Suppressor macrophage treated with lipopolysaccharide for 4 hours (primary cell): ENCODE measurements around the gene MRPL49.
"Not testable (repeated sequence)": the region's sequence is repeated elsewhere in the genome, so short reads cannot be mapped to it uniquely, and the experiment has no call there.

Experiments used
- DNase-seq: peaks from one replicate; pipeline ENCODE4 v3.0.0-alpha.2; 2020

MRPL49 gene

DNA sequence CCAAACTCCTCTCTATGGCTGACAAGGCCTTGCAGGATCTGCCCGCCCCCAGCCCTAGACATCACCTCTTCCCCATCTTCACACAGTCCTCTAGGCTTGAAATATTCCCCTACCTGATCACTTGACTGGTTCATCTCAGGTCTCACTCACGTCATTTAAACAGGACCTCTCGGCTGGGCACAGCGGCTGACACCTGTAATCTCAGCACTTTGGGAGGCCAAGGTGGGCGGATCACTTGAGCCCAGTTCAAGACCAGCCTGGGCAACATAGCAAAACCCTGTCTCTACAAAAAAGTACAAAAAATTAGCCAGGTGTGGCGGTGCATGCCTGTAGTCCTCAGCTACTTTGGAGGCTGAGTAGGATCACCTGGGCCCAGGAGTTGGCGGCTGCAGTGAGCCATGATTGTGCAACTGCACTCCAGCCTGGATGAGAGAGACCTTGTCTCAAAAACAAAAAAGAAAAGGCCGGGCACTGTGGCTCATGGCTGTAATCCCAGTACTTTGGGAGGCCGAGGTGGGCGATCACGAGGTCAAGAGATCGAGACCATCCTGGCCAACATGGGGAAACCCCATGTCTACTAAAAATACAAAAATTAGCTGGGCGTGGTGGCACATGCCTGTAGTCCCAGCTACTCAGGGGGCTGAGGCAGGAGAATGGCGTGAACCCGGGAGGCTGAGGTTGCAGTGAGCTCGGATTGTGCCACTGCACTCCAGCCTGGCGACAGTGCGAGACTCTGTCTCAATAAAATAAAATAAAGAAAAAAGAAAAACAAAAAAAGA is 3.0 kb upstream of the MRPL49 start:
- DNase-seq = not testable (repeated sequence)

DNA sequence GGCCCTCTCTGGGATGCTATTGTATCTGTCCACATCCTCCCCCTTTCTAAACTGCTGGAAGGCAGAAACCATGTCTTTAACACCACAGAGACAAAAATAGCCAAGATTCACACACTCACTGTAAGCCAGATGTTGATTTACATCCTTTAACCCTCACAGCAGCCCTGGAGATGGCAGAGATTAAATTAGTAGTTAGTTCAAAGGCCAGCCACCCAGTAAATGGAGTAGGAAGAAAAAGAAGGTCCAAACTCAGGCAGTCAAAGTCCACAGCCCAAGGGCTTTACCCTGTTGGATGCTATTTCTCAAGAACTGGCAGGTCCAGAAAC is 2.5 kb upstream of the MRPL49 start:
- no peak for DNase-seq

DNA sequence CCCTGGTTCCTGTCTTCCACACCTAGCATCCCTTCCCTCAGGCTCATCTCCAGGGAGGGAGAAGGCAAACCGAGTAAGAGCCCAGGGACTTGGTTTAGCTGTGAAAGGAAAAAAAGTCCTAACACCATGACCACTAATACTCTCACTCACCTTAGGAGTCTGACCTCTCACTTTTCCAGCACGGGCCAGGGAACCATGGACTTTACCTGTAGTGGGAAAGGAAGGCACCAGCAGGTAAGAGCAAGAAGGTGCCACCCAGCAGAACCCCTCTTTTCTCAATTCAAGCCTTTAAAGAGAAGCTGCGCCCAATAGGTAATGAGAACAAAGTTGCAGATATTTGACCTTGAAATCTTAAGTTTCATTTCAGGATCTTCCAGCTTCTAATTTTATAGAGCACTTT is 1.3 kb upstream of the MRPL49 start:
- DNase-seq = no peak

DNA sequence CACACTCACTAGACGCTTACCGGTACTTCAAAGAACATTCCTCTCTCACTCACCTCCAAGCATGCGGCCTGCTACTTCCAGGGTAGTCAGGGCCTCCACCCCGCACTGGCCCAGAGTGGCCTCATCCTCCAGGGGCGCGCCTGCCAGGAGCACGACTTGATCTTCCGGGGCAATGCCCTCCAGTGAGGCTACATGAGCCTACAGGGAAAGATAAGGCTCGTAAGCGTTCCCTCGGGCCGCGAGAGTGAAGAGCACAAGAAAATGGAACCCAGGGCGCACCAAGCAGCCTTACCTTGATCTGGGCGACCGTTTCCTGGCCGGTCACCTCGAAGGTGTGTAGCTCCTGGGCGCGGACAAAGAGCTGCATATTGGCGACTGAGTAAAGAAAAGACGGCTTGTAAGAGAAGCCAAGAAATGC is 665 bp upstream of the MRPL49 start:
- DNase-seq = peak; percentile 40

DNA sequence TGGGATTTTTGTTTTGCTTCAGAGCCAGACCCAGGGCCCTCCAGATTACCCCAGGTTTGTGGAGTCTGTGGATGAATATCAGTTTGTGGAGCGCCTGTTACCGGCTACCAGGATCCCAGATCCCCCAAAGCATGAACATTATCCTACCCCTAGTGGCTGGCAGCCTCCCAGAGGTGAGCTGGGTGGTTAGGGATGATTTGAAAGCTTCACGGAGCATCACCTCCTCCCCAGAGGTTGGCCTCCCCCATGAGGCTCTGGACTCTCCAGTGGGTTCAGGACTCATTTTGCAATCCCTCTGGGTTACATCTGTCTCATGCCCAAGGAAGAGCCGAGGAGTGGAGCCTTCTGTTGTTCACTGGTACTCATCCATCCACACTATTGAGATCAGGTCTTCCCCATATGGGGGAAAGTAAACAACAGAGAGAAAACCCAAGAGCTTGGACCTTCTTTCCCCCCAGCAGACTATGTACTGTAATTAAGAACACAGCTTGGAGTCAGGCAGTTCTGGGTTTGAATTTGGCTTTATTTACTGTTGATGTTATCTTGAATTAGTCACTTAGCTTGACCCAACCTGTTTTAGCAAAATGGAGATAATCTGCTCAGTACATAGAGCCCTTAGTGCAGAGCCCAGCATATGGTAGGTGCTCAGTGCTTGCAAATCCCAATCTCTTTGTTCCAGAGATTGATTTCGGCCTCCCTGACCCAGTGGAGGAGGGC is 2.5 kb downstream of the MRPL49 start:
- DNase-seq = no peak

DNA sequence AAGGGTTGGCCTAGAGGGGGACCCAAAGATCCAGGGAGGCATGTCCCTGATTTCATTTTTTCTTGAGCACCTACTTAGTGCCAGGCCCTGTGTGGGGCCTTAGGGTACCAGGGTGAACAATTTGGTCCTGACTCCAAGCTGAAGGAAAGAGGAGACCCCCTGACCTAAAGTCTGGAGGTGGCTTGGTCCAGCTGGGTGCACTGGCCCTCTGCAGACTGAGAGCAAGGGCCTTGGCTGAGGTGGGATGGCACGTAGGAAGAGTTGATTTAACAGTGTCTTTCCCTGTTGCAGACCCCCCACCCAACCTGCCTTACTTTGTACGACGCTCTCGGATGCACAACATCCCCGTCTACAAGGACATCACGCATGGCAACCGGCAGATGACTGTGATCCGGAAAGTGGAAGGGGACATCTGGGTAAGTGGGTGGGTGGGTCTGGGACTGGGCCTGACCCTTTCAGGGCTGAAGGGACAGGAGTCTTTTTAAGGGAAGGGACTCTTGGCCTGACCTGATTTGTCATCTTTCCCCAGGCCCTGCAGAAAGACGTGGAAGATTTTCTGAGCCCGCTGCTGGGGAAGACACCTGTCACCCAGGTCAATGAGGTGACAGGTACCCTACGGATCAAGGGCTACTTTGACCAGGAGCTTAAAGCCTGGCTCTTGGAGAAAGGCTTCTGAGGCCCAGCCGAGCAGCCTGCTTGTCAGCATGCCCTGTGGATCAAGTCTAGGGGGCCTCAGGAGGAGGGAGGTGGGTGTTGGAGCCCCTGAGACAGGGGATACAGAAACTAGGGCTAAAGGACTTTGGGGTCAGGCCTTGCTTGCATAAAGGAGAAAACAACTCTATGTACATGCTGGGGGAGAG is 3.3 kb downstream of the MRPL49 start:
- DNase-seq = no peak

DNA sequence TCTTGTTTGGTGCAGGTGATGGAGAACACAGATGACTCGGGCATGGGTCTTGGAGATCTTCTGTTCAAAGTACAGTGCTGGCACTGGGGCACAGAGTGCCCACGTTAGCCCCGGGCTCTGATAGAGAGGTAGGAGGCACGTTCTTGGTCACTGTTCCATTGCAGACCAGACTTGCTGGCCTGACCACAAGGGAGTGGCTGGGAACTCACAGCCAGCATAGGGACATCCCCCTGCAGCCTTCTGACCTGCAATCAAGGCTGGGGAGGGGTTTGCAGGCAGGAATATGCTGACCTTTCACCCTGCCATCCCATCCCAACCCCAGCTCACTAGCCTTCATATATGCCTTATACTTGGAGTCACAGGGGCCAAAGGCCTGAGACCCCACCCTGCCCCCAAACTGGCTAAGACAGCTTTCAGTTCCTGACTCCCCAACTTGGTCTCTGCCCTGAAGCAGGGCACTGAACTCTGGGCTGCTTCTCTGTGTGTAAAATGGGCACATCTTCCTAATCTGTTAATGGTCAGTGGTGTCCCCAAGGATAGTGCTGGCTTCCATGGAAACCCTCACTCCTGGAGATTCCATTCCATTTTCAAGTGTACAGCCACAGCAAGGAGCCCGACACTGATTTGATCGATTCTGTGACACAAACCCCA is 4.6 kb downstream of the MRPL49 start:
- no peak for DNase-seq

DNA sequence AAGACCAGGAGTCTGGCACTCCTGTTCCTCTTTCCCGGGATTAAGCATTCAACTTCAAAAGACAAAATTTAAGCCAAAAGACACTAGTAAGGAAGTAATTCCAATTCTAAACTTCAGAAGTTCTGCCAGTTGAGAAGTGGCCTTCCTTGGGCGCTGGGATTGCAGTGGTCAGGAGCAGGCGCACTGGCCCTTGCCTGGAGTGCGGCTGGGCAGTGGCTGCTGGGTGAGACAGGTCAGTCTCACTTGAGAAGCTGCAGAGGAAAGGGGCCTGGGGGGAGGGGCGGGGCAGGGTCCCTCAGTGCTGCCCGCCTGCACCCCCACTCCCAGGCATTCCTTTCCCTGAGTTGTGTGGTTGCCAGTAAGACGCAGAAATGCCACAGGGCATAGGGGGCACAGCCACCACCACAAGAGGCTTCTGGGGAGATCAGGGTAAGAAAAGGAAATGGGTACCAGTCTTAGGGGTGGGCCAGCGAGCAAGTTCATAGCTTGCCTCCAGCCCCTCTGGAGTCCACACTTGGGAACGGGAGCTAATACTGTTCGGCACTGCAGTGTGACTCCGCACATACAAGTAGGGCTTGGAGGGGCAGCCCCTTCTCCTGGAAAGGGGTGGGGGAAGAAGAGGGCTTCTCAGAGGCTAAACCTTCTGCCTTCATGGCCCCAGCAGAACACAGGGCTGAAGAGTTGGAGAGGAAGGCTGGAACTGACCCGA is 5.5 kb downstream of the MRPL49 start:
- no peak for DNase-seq

DNA sequence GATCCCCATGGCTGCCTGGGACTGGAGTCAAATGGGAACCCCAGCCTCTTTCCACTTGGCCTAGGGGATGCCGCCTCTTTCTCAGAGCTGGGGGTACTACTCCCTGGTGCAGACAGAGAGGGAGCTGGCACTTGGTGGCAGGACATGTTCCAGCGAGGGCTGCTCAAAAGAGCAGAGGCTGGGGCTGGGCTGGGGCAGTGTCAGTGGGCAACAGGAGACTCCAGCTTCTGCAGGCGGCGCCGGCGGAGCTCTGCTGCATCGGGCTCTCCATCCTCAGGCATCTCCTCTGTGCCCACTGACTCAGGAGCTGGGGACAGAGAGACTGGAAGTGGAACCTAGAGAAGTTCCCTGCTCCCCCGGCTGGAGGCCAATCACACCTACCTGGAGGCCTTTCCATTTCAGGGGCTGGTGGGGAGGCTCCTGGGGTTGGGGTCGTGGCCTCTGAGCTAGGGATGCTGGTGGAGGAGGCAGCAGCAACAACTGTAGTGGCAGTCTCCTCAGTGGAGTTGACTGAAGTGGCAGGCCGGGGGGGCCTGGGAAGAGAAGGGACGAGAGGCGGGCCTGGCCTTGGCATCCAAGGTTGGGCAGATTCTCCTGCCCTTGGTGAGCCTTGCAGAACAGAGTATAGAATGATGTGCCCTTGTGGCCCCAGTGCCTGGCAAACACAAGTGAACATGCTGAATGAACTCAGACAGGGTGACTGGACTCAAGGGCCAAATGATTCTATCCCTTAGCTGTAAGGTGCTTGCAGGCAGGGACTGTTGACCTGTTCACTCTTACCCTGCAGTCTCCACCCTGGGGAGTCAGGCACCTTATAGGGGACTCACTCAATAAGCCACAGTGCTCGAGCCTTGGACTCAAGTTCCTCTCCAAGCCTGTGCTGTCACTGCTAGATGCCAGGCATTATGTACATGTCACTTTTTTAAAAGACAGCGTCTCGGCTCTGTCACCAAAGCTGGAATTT is 6.3 kb downstream of the MRPL49 start:
- no peak for DNase-seq

DNA sequence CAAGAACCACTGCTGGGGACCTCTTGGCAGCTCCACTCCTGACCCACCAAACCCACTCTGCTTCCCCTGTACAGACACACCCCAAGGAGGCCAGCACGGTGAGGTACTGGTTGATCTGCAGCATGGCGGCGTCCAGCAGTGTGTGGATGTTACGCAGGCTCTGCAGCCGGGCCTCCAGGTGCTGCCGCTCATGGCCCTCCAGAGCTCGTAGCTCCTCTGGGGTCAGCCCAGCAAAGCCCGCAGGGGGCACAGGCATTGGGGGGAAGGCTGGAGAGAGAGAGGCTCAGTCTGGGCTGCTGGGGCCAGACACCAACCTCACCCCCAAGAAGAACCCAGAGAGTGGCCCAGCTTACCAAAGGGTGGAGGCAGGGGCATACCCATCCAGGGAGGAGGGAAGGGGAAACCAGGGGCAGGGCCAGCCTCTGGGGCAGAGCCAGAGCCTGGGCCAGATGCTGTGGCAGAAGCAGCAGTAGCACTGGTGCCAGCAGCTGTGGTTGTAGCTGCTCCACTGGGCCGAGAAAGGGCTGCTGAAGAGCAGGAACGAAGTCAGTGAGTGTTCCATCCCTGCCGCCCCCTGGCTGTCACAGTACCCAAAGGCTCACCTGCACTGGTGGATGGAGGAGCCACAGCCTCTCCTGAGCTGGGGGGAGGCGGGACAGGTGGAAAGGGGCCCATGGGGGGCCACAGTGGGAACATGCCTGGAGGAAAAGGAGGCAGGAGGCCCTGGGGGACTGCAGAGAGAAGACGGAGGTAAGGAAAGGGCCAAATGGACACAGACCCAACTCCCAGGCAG is 7.7 kb downstream of the MRPL49 start:
- DNase-seq = no peak

DNA sequence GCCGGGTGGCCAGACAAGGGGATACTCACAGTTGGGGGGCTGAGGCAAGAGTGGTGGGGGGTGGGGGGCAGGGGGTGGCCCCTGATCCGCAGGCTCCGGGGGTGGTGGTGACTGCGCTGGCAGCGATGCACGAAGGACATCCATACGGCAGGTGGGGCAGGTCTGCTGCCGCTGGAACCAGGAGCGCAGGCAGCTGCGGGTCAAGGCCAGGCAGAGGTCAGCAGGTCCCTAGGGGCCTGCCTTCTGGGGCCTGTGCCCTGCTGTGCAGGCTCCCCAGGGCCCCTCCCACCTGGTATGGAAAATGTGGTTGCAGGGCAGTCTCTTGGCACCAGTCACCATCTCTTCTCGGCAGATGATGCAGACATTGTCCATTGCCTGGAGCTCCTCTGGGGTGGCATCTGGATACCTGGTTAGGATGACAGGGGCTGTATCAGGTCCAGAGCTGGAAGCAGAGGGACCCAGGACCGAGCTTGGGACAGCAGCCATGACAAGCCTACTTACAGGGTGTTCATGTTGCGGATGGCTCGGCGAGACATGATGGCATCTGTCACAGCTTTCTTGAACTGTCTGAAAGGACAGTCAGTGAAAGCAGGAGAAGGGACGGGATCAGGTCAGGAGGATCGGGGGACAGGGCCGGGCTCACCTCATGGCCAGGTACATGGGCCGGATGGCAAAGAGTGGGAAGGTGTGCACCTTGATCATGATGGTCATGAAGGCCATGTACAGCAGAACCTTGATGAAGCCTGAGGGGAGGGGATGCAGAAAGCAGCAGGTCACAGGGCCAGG is 8.7 kb downstream of the MRPL49 start:
- no peak for DNase-seq

DNA sequence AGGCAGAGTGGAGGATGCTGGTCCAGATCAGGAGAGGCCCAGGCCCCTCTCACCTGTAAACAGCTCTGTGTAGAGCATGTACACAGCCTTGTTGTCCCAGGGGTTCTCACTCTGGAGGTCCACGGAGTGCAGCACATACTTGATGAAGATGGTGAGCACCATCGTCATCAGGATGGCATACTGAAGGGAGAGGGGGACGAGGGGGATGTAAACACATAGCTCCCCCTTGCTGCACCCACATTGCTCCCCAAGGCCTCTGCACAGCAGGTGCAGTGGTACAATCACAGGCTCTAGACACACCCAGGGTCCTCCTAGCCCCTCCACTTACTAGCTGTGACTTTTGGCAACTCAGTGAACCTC is 9.3 kb downstream of the MRPL49 start:
- DNase-seq = no peak

DNA sequence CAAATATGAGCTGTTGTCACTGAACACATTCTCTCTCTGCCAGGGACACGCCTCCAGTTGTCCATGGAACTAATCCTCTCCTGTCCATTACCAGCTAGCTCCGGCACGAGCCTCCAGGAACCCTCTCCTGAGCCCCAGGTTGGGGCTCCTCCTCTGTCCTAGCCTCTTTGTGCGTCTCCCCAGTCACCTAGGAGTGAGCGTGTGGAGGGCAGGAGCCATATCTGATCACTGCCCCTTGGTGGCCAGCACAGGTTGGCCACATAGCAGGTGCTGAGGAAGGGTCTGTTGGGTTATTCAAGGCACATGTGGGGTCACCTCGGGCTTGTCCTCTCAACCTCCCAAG is 9.7 kb downstream of the MRPL49 start:
- no peak for DNase-seq

DNA sequence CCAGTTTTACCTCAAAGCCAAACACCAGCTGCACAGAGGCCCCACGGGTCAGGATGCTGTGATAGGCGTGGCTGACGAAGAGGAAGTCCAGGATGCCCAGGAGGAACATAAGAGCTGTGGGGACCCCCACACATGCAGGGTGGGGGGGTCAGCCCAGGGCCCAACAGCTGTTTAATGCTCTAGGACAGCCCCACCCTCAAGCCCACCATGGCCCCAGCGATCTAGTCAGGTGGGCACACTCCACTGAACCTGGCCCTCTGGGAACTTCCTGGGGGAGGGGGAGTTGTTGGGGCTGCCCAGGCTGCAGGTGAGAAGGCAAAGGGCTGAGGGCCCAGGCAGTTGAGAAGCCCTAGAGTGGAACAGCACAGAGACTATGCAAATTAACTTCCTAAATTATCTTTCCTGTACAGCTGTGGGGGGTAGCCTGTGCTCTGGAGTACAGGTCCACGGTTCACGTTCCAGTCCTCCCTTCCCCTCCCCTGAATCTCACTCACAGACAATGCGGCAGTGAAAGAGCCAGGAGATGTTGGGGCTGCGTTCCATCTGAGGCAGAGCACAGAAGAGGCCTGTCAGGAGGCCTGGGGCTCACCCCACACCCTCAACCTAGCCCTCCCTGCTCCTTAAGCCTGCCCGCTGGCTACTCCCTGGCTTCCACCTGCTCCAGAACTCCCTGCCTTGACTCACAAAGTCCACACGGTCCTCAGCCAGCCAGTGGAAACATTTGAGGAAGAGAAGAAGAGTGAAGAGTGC is 10.3 kb downstream of the MRPL49 start:
- DNase-seq = no peak

DNA sequence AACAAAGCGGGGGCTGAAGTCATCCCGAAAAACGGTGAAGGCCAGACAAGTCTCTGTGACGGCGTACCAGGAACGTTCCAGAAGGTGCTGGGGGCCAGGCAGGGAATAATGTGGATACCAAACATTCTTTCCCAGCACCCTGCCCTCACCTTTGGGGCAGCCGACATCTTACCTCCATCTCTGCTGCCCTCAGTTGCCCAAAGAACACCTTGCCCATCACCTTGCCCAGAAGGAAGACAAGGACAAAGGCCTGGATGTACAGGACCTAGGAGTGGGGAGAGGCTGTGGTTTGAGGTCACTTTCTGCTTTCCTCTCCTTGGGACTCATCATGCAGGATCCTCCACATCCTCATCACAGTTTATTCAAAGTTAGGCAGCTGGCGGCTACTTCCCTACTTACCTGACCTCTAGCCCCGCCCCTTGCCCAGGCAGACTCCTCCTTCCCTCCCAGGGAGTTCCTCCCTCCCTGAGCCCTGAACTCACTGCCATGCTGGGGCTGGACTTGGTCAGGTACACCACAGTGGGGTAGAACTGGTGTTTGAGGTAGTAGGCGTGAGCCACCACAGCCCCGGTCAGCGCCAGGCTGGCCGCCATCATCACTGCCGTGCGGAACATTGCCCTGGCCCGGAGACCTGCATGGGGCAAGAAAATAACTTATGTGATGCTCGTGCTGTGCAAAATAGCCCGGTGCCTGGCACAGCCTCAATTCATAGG is 11.0 kb downstream of the MRPL49 start:
- peak; percentile 28 for DNase-seq

DNA sequence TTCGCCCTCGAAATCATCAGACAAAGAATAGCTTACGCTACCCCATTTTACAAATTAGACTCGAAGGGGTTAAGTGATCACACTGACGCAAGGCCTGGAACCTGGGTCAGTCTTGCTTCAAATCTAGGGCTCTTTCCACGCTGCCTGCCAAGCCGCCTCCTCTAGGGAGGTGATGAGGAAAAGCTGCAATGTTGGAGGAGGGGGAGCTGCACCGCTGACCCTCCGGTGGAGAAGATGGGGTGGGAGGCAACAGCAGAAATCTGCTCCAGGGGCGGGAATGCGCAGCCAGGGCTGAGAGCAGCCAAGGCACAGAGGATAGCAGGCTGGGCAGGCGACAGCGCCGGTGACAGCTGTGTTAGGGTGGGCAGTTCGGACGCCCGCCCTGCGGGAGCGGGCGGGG is 11.6 kb downstream of the MRPL49 start:
- DNase-seq = no peak

DNA sequence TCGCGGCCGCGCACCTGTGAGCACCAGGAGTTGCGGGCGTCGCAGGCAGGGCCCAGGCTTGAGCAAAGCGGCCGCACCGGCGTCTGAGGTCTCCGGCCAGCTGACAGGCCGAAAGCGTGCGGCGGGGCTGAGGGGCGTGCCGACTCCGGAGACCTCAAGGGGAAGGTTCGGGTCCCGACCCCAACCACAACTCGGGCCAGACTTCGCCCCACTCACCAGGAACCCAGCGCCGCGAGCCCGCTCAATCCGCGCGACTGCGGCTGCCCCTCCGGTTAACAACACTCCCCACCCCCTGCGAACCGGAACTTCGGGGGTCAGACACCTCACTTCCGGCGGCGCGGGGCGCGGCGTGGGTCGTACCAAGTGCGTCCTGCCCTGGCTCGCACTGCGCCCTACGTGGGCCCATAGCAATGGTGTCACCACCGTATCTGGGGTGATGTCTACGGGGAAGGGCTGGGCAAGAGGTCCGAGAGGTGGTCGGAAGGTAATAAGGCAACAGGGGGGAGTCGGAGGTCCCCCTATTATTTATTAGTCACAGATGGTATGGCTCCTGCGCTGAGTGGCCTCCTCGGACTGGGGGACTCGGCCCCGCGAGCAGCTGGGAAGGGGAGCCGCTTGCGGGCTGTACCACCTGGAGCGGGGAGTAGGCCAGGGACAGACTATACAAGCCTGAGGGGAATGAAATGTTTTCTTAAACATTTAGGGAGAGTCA is 12.3 kb downstream of the MRPL49 start, which contains the start of gene SYVN1:
Gene SYVN1, minus strand, starts transcription at position 280 of the 712 bp plus-strand sequence. CDS start 918 bp downstream, outside the sequence.
- peak; percentile 95 for DNase-seq
